K562 (cell line): Measurements from ENCODE around the gene PLTP. TPM values are rescaled to one million over a fixed set of nuclear protein-coding genes. Genes with fewer than 3 reads are reported as not detected.
A peak's percentile ranks its signal among the peaks of the same experiment; 100 is the strongest.

Source experiments
- ATF1 ChIP-seq, 2 experiments: fragments of 450-650 bp in 1 of 2; IDR thresholded peaks; 2 replicates each; pipeline ENCODE4 v1.6.1; 2016; ENCODE audit warnings: missing compliant biosample characterization in 1 of 2, missing genetic modification characterization in 1 of 2
- CBX5 ChIP-seq: IDR thresholded peaks from 2 replicates; pipeline ENCODE4 v1.6.1; 2014; ENCODE audit warnings: low read depth, borderline replicate concordance
- FOXA3 ChIP-seq, 2 experiments: fragments of 450-650 bp in 1 of 2; sonication (generic) in 1 of 2; formaldehyde crosslinking; IDR thresholded peaks in 1 of 2; conservative IDR thresholded peaks in 1 of 2; 2 replicates each; pipeline versions ENCODE4 v1.4.0 to v1.8.0; 2020 to 2022; ENCODE audit warnings: mild to moderate bottlenecking in 2 of 2, missing genetic modification reagents in 1 of 2
- FOXJ2 ChIP-seq: fragments of 200-800 bp; sonication (Bioruptor generic); IDR thresholded peaks from 2 replicates; pipeline ENCODE4 v1.6.1; 2016; ENCODE audit warnings: missing genetic modification characterization, missing compliant biosample characterization
- FOXK1 ChIP-seq: sonication (generic); formaldehyde crosslinking; IDR thresholded peaks from 2 replicates; pipeline ENCODE4 v1.8.0; 2022; ENCODE audit warnings: missing genetic modification reagents, mild to moderate bottlenecking, borderline replicate concordance
- FUS ChIP-seq: fragments of 200-400 bp; formaldehyde crosslinking; optimal IDR thresholded peaks from 2 replicates; pipeline ENCODE3; 2017; ENCODE audit warnings: low read depth, low read length
- GABPB1 ChIP-seq: sonication (generic); formaldehyde crosslinking; IDR thresholded peaks from 2 replicates; pipeline ENCODE4 v1.8.0; 2022; ENCODE audit warnings: mild to moderate bottlenecking, missing genetic modification reagents
- HMG20B ChIP-seq: fragments of 250-450 bp; sonication (Bioruptor Pico); IDR thresholded peaks from 2 replicates; pipeline ENCODE4 v1.5.0; 2021; ENCODE audit warnings: mild to moderate bottlenecking
- KLF10 ChIP-seq: fragments of 250-450 bp; sonication (Bioruptor Pico); IDR thresholded peaks from 2 replicates; pipeline ENCODE4 v1.6.1; 2021; ENCODE audit warnings: matching md5 sums
- MYBL2 ChIP-seq, 2 experiments: fragments of 450-650 bp in 1 of 2; sonication (generic) in 1 of 2; formaldehyde crosslinking in 1 of 2; IDR thresholded peaks; 2 replicates each; pipeline versions ENCODE4 v1.6.1 to v1.8.1; 2017 to 2022; ENCODE audit warnings: borderline replicate concordance in 1 of 2, inconsistent platforms in 1 of 2, low read depth in 1 of 2, mild to moderate bottlenecking in 1 of 2, missing genetic modification reagents in 1 of 2, moderate library complexity in 1 of 2
- NR1H2 ChIP-seq: sonication (generic); formaldehyde crosslinking; IDR thresholded peaks from 2 replicates; pipeline ENCODE4 v1.4.0; 2020; ENCODE audit warnings: mild to moderate bottlenecking, missing genetic modification reagents
- POLR2H ChIP-seq: IDR thresholded peaks from 2 replicates; pipeline ENCODE4 v1.6.1; 2016; ENCODE audit warnings: missing genetic modification characterization, low read depth, mild to moderate bottlenecking, control low read depth, missing compliant biosample characterization, moderate library complexity
- PURB ChIP-seq: sonication (generic); formaldehyde crosslinking; IDR thresholded peaks from 2 replicates; pipeline ENCODE4 v1.9.0; 2021; ENCODE audit warnings: low read depth, mild to moderate bottlenecking, missing genetic modification reagents
- RB1 ChIP-seq: fragments of 450-650 bp; IDR thresholded peaks from 2 replicates; pipeline ENCODE4 v1.6.1; 2017; ENCODE audit warnings: low read depth, mild to moderate bottlenecking
- TCF7L2 ChIP-seq: fragments of 150-350 bp; IDR thresholded peaks from 2 replicates; pipeline ENCODE4 v1.6.1; 2016; ENCODE audit warnings: low read depth, mild to moderate bottlenecking, low read length, moderate library complexity
- TRIM28 ChIP-seq: fragments of 450-650 bp; IDR thresholded peaks from 2 replicates; pipeline ENCODE4 v1.6.1; 2017
- ZBTB33 ChIP-seq: sonication (generic); formaldehyde crosslinking; IDR thresholded peaks from 2 replicates; pipeline ENCODE4 v1.8.1; 2023; ENCODE audit warnings: mild to moderate bottlenecking, missing genetic modification reagents
- ZNF175 ChIP-seq: fragments of 200-800 bp; sonication (Bioruptor generic); IDR thresholded peaks from 2 replicates; pipeline ENCODE4 v1.6.1; 2016; ENCODE audit warnings: low read depth, mild to moderate bottlenecking, missing genetic modification characterization, missing compliant biosample characterization
- ZNF3 ChIP-seq: fragments of 250-450 bp; sonication (Bioruptor Pico); IDR thresholded peaks from 2 replicates; pipeline ENCODE4 v1.5.0; 2021; ENCODE audit warnings: mild to moderate bottlenecking, moderate library complexity
- ZNF785 ChIP-seq: fragments of 250-450 bp; sonication (Bioruptor Pico); IDR thresholded peaks from 2 replicates; pipeline ENCODE4 v1.4.0; 2020; ENCODE audit warnings: mild to moderate bottlenecking
- polyA plus RNA-seq, 8 experiments: library from polyadenylated mRNA; depleted of rRNA in 4 of 8; stranded (reverse) in 5 of 8; unstranded in 3 of 8; fragments of >200 nt; fragmentation: Nextera tagmentation in 2 of 8; fragmentation: Illumina TruSeq in 1 of 8; extraction: Ambion mirVana in 2 of 8; extraction: Trizol in 1 of 8; gene quantifications; 2 replicates each; pipeline versions ENCODE4 v1.2.1 to v1.2.3, GENCODE V29; 2011 to 2014; ENCODE audit warnings: inconsistent platforms in 1 of 8, missing spikeins in 1 of 8
- total RNA-seq, 7 experiments: library from RNA; depleted of rRNA in 6 of 7; stranded (reverse); fragments of >200 nt in 6 of 7; fragmentation: Illumina TruSeq in 2 of 7; extraction: Trizol in 2 of 7; gene quantifications; 2 replicates each; pipeline versions ENCODE4 v1.2.1 to v1.2.3, GENCODE V29; 2011 to 2021; ENCODE audit warnings: low replicate concordance in 1 of 7
- TF ChIP-seq, protein P1 (sequence below): sonication (generic); formaldehyde crosslinking; IDR thresholded peaks from 2 replicates; pipeline ENCODE4 v1.8.0; 2022; ENCODE audit warnings: mild to moderate bottlenecking, missing genetic modification reagents
- TF ChIP-seq, protein P2 (sequence below): fragments of 450-650 bp; formaldehyde crosslinking; IDR thresholded peaks from 2 replicates; pipeline ENCODE4 v1.4.0; 2022; ENCODE audit warnings: mild to moderate bottlenecking, moderate library complexity

PLTP gene
- total and polyA plus RNA-seq, 9 of the 15 experiments (the other 6 are each of a cell fraction or from before 2014, with no cell fraction given), result 2.8 to 29.3 (median 17.6) TPM

DNA sequence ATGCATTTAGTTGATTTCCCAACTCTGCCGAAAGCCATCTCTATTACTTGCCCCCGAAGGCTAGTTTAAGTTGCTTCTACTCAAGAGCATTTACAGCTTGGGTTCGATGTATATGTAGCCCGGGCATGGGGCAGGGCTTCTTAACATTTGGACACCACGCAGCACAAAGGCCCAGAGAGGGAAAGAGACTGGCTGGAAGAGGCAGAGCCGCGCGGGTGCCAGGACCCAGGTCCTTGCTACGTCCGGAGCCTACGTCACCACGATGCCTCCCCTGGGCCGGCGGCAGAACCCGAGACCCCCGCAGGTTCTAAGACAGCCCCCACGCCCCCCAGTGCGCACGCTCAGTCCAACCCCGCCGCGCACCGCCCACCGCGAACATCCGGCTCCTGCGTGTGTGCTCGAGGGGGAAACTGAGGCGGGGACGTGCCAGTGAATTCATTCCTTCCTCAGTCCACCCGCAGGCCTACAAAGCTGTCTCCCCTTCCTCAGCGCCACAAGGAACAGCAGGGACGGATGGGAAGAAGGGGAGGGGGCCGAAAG, 22.2 kb upstream of the PLTP start (continued):
- TF ChIP-seq MYBL2 (IDR thresholded peaks at IDR 0.05; ENCODE audit: low read depth), result no peak
- TF ChIP-seq MYBL2 (CRISPR knock-in tag; IDR thresholded peaks at IDR 0.05; ENCODE audit: borderline replicate concordance), result no peak
- TF ChIP-seq POLR2H (tag), result no peak
- TF ChIP-seq TRIM28, result peak; percentile 3; the same call in 1 of the 2 replicates
- TF ChIP-seq ZNF785, result no peak
- no peak for TF ChIP-seq ZNF3
- no peak for TF ChIP-seq RB1
- TF ChIP-seq GABPB1, result no peak
- no peak for TF ChIP-seq ZNF175 (CRISPR knock-in tag)
- no peak for TF ChIP-seq HMG20B (CRISPR knock-in tag)
- TF ChIP-seq, protein P1, sequence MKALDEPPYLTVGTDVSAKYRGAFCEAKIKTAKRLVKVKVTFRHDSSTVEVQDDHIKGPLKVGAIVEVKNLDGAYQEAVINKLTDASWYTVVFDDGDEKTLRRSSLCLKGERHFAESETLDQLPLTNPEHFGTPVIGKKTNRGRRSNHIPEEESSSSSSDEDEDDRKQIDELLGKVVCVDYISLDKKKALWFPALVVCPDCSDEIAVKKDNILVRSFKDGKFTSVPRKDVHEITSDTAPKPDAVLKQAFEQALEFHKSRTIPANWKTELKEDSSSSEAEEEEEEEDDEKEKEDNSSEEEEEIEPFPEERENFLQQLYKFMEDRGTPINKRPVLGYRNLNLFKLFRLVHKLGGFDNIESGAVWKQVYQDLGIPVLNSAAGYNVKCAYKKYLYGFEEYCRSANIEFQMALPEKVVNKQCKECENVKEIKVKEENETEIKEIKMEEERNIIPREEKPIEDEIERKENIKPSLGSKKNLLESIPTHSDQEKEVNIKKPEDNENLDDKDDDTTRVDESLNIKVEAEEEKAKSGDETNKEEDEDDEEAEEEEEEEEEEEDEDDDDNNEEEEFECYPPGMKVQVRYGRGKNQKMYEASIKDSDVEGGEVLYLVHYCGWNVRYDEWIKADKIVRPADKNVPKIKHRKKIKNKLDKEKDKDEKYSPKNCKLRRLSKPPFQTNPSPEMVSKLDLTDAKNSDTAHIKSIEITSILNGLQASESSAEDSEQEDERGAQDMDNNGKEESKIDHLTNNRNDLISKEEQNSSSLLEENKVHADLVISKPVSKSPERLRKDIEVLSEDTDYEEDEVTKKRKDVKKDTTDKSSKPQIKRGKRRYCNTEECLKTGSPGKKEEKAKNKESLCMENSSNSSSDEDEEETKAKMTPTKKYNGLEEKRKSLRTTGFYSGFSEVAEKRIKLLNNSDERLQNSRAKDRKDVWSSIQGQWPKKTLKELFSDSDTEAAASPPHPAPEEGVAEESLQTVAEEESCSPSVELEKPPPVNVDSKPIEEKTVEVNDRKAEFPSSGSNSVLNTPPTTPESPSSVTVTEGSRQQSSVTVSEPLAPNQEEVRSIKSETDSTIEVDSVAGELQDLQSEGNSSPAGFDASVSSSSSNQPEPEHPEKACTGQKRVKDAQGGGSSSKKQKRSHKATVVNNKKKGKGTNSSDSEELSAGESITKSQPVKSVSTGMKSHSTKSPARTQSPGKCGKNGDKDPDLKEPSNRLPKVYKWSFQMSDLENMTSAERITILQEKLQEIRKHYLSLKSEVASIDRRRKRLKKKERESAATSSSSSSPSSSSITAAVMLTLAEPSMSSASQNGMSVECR (CRISPR knock-in tag), result peak; percentile 64; the same call in 1 of the 2 replicates
- TF ChIP-seq FUS, result no peak
- TF ChIP-seq, protein P2, sequence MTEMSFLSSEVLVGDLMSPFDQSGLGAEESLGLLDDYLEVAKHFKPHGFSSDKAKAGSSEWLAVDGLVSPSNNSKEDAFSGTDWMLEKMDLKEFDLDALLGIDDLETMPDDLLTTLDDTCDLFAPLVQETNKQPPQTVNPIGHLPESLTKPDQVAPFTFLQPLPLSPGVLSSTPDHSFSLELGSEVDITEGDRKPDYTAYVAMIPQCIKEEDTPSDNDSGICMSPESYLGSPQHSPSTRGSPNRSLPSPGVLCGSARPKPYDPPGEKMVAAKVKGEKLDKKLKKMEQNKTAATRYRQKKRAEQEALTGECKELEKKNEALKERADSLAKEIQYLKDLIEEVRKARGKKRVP, result no peak
- no peak for TF ChIP-seq KLF10 (CRISPR knock-in tag)
- 0 out of 4 replicates have a peak, but pooled peaks of 1 of the 2 experiments have one; percentile 36 for TF ChIP-seq FOXA3 (CRISPR knock-in tag; conservative IDR thresholded peaks at IDR 0.05 in 1 of 2, IDR thresholded peaks at IDR 0.05 in 1 of 2)
- 0 out of 2 replicates have a peak, but pooled peaks have one; percentile 25 for TF ChIP-seq FOXJ2 (tag)
- TF ChIP-seq ATF1 (CRISPR knock-in tag; IDR thresholded peaks at IDR 0.05), result no peak
- peak; percentile 89 for TF ChIP-seq ATF1 (tag; IDR thresholded peaks at IDR 0.05)
- TF ChIP-seq NR1H2, result no peak
- no peak for TF ChIP-seq CBX5
- 0 out of 2 replicates have a peak, but pooled peaks have one; percentile 9 for TF ChIP-seq ZBTB33 (CRISPR knock-in tag)
- no peak for TF ChIP-seq TCF7L2
- TF ChIP-seq PURB (CRISPR knock-in tag), result no peak
- TF ChIP-seq FOXK1 (CRISPR knock-in tag), result peak; percentile 68; the same call in 1 of the 2 replicates
